Stimulated activated CD4-positive, alpha-beta T cell treated with anti-CD3 and anti-CD28 coated beads, Interleukin-1b, Interleukin-23, amount 100 ng/mL, for 48 hours (primary cell): ENCODE data around the gene RASA2.
A peak's percentile ranks its signal among the peaks of the same experiment; 100 is the strongest.
"Not testable (repeated sequence)": the region's sequence is repeated elsewhere in the genome, so short reads cannot be mapped to it uniquely, and the experiment has no call there.

ENCODE experiments used
- DNase-seq: peaks from one replicate; pipeline ENCODE4 v3.0.0-alpha.2; 2020

Gene RASA2

DNA sequence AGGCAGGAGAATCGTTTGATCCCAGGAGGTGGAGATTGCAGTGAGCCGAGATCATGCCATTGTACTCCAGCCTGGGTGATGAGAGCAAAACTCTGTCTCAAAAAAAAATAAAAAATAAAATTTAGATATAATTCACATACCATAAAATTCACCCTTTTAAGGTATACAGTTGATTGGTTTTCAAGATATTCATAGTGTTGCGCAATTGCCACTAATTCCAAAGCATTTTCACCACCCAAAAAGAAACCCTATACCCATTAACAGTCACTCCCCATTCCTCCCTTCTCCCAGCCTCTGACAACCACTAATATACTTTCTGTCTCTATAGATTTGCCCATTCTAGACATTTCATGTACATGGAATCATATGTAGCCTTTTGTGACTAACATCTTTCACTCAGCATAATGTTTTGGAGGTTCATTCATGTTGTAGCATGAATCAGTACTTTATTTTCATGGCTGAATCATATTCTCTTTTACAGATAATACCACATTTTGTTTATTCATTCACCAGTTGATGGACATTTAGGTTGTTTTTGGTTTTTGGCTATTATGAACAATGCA lies 116.7 kb downstream of the RASA2 start:
- no peak for DNase-seq

DNA sequence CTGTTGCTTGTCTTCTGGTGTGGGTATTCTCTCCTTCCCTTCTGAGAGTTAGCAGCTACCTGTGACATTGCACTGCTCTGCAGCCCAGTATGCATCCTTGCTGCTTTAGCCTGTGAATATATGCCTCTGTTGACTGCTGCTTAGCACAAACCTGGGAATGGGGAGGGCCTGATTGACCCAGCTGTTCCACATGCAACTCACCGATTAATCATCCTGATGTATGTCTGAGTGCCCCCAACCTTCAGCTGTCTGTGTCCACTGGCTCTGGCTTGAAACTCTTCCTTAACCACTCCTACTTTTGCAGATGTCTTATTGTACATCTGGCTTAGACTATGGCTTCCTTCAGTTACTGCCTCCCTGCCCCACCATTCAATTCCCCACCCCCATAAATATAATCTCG lies 119.1 kb downstream of the RASA2 start:
- no peak for DNase-seq

DNA sequence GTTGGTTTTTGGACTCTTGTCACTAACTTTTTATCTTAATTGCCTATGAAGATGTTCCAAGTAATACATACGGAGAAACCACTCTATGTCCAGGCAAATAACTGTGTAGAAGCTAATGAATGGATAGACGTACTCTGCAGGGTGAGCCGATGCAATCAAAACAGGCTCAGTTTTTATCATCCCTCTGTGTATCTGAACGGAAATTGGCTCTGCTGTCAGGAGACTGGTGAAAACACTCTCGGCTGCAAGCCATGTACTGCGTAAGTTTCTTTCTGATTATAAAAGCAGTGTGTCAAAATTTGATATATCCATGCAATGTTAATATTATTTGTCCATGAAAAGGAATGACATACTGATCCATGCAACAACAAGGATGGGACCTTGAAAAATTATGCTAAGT lies 121.6 kb downstream of the RASA2 start:
- DNase-seq: no peak

DNA sequence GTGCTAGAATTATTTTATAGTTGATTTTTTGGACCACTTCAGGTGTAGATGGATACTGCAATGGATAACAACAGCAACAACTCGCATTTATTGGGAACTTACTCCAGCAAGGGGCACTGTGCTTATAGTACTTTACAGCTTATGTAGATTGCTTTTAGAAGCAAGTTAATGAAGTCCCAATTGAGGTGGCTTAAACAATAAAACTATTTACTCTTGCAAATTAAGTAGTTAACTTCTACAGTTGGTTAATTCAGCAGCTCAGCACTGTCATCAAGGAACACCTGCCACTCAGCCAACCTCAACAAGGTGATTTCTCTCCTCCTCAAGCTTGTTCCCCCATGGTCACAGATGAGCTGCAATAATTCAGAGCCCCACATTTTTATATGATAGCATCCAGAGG lies 124.1 kb downstream of the RASA2 start:
- no peak for DNase-seq

DNA sequence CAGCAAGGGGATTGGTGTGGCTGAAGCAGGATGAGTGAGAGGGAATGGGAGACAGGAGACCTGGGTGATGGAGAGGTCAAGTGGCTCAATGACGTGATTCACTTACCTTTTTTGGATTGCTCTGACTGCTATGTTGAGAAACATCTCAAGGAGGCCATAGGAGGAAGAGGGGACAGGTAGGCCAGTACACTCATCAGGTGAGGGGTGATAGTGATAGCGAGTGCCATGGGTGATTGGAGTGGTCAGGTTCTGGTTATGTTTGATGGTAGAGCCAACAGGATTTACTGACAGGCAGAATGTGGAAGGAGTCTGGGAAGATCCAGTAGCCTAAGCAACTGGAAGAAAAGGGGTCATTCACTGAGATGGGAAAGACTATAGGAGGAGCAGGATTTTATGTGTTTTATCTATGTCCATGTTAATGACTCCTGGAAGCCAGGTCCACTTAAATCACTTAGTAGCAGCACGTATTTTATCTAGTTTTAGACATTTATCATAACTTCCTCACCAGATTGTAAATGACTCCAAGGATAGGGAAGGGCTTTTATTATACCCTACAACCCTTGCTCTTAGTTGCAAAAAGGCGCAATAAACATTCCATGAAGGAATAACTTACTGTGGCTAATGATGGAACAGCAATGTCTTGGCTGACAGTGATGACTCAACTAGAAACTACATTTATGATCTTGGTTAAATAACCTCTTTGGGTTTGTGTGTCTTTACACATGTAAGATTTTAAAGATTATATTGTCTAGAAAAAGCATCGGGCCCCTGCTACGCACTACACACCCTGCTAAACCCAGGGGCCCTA lies 131.5 kb downstream of the RASA2 start:
- DNase-seq: no peak

DNA sequence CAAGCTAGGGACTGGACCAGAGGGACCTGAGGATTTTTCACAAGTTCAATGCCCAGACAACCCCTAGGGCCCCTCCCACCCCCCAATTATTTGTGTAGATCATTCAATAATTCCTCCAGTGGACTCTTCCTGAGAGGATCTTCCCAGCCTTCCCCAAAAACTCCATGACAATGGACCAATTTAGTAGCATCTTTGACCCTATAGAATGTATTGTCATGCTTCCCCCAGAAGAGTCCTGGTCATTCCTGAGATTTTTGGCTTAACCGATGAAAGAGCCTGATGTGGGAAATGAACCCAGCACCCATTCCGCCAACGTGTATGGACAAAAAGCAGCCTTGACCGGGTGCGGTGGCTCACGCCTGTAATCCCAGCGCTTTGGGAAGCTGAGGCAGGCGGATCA lies 132.1 kb downstream of the RASA2 start:
- no peak for DNase-seq

DNA sequence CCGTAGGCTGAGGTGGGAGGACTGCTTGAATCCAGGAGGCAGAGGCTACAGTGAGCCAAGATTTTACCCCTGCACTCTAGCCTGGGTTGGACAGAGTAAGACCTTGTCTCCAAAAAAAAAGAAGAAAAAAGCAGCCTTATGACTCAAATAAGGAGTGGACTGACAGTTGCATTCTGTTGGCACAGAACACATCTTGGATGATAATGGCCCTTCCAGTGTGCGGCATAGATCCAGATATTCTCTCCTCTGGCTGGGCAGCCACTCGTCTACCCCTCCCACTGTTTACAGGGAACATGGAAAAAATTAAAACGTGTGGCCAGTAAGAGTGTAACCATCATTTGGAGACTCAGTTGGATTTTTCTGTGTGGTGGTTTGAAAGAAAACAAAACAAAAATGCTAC lies 132.6 kb downstream of the RASA2 start:
- DNase-seq: no peak

DNA sequence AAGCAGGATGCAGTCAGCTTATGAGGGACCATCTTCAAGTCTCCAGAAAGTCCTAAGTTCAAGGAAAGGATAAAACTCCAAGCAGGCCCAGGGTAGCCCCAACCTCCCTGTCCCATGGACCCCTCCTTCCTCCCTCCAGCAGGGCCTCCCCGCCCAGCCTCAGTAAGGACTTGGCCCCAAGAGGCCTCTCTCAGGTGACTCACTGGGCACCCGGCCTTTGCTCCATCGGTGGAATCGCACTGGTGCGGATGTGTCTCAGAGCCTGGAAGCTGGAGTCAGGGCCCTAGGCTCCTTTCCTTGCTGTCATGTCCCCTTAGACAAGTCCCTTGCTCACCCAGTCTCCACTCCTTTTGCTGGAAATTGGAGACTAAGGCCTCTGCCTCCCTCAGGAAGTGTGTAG lies 136.9 kb downstream of the RASA2 start:
- DNase-seq: no peak

DNA sequence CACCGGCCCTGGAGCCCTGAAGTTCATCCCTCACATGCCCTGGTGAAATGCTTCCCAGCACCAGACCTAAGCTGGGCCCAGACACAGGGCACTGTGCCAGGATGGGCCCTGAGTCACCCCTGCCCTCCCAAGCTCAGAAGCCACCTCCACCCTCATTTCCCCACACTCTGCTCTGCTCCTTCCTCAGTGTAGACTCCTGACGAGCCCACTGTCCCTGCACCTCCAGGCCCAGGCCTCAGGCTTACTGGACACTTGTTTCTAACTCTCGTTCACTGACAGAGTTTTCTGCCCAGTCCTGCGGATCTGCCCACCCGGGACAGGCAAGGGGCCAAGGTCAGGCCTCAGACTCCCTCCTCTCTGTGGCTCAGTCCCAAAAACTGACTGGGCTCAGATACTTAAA lies 138.7 kb downstream of the RASA2 start:
- no peak for DNase-seq

DNA sequence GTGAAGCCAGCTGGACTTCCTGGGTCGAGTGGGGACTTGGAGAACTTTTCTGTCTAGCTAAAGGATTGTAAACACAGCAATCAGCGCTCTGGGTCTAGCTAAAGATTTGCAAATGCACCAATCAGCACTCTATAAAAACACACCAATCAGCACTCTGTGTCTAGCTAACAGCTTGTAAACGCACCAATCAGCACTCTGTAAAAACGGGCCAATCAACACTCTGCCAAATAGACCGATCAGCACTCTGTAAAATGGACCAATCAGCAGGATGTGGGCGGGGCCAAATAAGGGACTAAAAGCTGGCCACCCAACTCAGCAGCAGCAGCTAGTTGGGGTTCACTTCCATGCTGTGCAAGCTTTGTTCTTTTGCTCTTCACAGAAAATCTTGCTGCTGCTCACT lies 141.5 kb downstream of the RASA2 start:
- DNase-seq: not testable (repeated sequence)

DNA sequence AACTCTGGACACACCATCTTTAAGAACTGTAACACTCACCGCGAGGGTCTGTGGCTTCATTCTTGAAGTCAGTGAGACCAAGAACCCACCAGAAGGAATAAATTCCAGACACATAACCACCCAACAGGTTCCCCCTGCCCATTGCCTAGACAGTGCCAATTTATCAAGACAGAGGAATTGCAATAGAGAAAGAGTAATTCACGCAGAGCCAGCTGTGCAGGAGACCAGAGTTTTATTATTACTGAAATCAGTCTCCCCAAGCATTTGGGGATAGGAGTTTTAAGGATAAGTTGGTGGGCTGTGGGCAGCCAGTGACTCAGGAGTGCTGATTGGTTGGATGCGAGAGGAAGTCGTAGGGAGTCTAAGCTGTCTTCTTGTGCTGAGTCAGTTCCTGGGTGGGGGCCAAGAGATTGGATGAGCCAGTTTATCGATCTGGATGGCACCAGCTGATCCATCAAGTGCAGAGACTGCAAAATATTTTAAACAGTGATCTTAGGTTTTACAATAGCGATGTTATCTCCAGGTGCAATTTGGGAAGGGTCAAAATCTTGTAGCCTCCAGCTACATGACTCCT lies 142.1 kb downstream of the RASA2 start:
- DNase-seq: not testable (repeated sequence)

DNA sequence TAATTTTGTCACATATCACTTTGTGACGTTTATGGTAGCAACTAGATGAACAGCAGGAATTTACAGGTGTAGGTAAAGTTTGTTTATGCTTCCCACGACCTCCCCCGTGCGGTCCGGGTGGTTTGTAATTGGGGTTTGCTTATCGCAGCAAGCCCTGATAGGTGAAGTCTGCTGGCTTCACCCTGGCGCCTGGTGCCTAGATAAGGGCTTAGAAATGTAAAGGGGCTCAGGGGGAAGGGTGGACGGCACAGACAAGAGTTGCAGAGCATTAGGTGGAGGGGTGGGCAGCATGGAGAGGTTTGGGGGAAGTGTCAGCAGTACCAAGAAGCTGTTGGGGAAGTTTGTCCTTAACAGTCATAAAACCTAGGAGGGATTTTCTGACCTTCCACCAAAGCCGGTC lies 143.1 kb downstream of the RASA2 start:
- no peak for DNase-seq

DNA sequence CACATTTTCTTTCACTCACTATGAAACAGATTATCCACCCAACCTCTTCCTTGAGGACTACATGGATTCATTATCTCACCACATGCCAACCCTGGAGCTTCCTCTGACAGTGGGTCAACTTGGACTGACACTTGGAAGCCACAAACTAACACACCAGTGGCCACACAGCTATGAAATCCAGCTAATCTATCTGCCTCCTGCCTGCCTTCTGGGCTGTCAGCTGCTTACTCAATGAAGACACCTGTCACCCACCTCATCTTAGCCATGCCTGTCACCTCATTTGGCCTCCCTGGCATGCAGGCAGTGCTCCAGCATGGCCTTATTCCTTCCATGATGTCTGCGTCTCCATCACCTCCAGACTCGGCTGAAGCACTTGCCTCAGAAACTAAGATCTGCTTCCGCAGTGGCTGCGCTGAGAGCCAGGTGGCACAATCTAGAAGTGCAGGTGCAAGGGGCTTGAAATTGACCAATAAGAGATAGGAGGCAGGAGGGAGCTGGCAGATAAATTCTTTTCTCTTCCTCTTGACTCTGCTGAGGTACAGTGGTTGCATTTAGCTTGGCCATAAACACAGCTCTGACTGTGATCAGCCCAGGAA lies 146.1 kb downstream of the RASA2 start:
- no peak for DNase-seq

DNA sequence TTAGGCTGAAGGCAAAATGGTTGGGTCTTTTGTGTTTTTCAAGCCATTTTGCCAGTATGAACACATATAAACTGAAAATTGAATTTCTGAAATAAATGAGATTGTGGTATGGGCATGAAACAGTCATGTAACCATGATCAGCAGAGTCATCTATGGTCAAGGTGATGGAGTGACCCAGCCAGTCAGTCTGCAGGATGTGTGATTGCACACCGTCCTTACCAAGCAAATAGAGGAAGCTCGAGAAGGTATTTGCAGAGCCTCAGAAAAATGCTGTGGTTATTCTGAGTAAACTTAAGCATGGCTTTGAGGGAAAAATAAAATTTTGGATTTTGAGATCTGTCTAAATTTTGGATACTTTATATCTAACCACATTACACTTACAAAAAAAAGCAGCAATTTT lies 155.4 kb downstream of the RASA2 start:
- DNase-seq: no peak

DNA sequence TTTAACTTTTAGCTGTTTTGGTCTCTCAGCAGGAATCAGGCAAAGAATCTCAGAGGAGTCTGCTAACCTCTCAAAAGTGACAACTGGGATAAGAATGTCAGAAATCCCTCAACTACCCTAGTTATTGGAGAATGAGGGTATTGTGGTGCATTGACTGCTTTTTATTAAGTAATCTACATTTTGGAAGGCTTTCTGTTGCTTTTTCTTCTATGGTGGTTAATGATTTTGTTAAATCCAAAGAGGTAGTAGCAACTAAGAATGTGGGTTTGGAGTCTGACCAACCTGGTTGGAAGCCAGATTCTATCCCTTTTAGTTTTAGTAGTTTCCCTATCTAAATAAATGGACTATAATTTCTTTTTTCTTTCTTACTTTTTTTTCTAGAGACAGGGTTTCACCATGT lies 156.6 kb downstream of the RASA2 start:
- no peak for DNase-seq

DNA sequence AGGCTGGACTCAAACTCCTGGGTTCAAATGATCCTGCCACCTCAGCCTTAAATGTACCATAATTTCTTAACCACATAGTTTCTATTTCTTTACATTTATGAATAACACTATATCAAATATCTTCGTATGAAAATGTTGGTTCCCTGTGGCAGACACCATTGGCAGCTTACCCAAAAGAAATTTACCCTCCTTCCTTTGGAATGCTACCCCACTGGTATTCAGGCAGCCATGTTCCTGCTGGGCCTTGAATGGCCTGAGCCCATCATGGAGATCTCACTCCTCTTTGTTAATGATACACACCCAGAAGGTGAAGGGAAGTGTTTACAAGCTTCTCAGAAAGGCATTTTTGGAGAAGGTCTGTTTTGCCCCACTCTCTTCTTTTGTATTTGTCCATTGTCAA lies 157.0 kb downstream of the RASA2 start:
- DNase-seq: no peak

DNA sequence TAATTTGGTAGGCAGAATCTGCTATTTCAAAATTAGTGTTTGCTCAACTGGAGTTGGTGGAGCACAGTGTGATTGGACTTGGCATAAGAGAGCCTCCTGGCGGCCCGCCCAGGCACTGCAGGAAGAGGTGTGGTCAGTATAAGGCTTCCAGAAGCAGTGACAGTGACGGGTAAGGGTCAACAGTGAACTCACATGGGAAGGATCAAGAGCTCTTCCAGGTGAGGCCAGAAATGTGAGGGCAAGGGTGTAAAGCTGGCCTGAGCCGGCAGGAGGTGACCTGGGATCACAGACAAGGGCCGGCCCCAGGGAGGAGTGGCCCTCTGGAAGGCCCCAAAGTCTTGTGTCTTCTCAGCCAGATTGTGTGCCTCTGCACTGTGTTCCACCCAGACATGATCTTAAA lies 158.1 kb downstream of the RASA2 start:
- DNase-seq: peak; percentile 70

DNA sequence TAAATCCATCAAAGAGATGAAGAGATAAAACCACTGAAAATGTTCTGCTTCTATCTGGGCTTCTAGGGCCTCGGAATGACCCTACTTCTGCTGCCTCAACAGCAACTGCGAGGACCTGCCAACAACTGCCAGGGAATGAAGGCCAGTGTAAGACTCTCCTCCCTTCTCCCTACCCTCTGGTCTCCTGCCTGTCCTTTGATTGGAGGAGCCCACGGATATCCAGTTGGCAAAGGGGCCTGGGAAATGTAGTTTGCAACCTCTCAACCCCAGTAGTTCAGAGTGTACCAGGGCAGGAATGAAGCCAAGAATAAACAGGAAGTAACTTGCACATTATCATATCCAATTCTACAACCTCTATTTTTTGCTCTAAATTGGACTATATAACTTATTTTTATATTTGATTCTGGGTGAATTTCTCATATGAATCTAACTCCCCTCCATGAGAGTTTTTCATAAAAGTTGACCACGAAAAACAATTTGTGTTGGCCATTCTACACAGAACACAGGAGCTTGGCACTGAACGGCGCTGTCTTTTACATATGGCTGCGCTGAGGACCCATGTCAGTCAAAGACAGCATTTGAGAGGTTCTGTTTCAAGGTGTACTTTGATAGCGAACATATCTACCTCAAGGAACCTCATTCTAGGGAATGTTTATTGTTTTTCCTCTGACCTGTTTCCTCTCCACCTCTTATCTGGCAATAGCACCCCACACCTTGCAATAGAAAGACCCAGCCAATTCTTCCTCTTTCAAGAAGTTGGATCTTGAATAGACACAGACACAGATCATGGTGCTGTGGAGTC lies 160.1 kb downstream of the RASA2 start:
- no peak for DNase-seq

DNA sequence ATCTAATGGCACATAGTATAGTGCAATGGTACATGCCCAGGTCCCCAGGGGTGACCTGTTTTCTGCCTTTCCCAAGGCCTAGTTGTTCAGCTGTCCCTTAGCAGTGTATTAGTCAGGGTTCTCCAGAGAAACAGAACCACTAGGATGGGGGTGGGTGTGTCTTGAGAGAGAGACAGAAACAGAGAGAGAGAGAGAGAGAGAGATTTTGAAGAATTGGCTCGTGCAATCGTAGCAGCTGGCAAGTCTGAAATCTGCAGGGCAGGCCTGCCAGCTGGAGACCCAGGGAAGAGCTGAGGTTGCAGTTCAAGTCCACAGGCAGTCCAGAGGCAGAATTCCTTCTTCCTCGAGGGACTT lies 160.7 kb downstream of the RASA2 start:
- DNase-seq: no peak

DNA sequence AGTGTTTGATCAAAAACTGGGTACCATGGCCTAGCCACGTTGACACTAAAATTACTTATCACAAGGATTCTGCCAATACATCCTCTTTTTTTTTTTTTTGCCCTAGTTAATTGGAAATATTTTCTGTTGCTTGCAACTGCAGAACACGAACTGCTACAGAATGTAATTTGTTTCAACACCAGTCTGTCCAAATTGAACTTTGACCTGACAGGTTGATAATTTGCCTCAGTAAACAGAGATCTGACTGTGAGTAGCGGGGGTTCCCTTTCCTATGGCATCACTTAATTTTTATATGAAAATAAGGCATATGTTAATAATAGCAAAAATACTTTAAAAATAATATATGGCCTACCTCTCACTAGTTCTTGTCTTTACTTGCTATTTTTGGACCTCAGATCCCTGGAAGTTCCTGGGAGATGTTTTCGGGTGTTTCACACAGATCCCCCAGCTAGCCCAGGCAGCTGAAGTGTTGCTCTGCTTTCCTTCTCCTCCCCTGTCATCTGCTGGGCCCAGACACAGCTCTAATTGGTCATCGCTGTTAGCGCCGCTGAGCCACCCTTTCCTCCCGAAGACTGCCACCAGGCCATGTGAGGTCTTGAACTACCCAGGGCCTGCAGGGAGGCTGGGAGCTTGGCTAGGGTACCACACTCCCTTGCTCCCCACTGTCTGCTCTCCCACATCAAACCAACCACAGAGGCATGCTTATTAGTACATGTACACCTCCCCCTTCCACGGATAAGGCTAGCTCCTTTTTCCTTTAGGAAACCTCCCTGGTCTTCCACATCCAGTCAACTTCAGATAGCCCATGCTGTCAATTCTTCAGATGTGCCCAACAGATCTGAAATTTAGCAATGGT lies 161.5 kb downstream of the RASA2 start:
- no peak for DNase-seq

DNA sequence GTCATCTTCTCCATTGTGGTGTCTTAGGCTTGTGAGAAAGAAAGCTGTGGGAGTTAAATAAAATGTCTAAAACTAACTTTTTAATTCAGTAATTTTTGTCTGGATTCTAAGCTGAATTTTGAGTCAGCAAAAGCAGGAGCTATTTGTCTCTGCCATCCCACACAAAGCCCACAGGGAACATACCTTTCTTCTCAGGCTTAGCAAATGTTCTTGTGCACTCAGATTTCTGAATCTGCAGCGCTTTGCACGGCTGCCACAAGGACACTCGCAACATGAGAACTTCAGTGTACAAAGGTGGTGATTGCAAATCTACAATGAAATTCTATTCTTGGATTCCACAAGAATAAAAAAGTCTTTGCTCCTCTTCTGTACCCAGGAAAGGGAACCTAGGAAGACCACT lies 163.0 kb downstream of the RASA2 start:
- DNase-seq: no peak

DNA sequence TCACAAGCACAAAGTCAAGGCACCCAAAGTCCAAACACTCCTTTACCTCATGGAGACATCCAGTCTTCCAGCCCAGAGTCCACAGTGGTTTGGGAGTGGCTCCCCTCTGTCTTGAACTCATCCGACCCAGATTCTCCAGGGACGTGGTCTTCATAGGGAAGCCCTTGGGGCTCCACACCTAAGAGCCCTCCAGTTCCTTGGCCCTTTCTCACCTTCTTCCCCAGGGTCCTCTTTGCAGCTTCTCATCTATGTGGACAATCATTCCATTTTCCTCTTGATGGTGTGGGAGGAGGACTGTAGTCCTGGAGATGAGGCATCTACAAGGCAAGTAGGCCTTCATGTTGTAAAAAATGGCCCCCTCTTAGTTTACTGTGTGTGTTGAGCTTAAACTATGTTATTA lies 164.0 kb downstream of the RASA2 start:
- no peak for DNase-seq

DNA sequence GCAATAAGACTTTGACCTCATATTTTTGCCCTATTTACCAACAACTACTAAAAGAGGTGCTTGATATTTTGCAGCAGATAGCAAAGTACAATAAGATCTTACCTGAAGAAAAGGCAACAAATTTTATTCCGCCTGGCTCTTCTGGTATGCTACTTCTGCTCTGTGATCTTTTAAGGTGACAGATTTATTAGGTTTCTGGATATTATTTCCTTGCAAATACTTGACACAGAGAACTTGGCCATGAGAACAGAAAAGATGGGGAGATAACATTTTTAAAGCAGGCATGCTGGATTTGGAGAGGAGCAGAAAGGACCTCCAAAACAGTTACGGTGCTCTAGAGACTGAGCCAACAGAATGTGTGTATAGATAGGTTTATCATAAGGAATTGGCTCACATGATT lies 164.6 kb downstream of the RASA2 start:
- DNase-seq: no peak
